GM11168 (cell line): ENCODE results near the gene SMAD6.

Source experiments
- in situ Hi-C: fragments of 300-500 bp; cut with MboI; formaldehyde crosslinking; loops from one replicate; pipeline ENCODE4 v1.12.0; 2022; ENCODE audit warnings: low sequenced_read_pairs; ENCODE audit not compliant: unreplicated experiment

Gene SMAD6

GRCh38 chr15:66737243-66738010 is 35.4 kb downstream of the SMAD6 start:
- in situ Hi-C loops: no loop called here

DNA sequence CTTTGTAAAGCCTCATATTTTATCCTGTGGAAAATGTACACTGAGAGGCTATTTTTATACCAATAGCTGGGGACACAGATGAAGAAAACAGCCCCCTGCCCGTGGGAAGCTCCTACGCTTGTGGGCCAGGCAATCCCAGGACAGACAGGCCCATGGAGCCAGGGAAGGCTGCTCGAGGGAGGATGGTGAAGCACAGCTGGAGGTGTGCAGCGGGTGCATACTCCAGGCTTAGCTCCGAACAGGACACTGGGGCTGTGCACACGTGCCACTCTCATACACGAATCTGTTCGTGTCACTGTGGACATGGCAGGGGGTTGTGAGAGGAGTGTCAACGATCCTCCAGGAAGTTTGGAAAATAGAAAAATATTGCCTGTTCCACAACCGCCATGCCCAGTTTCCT is 36.1 kb downstream of the SMAD6 start:
- in situ Hi-C loops: no loop called here

DNA sequence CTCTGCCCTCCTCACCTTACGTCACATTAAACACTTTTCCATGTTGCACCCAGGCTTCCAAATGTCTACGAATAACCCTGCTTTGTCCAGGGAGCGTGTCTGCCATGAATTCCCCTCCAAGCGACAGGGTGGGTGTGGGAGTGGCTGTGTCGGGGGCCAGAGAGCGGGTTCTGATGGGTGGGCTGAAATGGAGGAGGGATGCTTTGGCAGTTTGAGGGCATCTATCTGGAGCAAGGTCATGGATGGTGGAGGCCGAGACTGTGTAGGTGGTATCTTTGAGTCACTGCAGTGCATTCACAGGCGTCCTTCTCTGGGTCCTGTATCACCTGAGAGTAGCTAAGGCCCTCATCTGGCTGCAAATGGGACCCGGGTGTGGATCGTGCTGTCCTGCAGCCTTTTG is 36.6 kb downstream of the SMAD6 start:
- in situ Hi-C loops: no loop called here

GRCh38 chr15:66739287-66739686 is 37.3 kb downstream of the SMAD6 start:
- in situ Hi-C loops: no loop called here

DNA sequence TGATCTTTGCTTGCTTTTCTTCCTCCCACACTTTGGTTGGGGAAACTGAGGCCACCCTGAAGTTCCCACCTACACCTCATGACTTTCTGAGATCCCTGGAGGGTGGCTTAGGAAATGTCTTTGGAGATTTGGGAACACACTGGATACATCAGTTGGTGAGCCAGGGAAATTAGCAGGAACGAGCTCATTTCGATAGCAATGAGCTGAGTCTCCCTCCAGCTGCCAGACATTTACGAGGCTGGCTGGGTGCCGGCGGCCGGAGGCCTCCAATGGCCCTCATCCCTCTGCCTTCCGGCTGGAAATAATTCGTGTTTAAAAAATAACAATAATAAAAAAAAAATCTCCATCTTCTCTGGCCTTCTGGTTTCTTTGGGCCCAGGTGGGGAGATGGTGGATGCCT is 38.8 kb downstream of the SMAD6 start:
- in situ Hi-C loops: no loop called here

GRCh38 chr15:66741646-66742045 is 39.6 kb downstream of the SMAD6 start:
- in situ Hi-C loops: no loop called here

- in situ Hi-C loops: no loop called here
These were observed 40.2 kb downstream of the SMAD6 start for GRCh38 chr15:66742286-66742685.

DNA sequence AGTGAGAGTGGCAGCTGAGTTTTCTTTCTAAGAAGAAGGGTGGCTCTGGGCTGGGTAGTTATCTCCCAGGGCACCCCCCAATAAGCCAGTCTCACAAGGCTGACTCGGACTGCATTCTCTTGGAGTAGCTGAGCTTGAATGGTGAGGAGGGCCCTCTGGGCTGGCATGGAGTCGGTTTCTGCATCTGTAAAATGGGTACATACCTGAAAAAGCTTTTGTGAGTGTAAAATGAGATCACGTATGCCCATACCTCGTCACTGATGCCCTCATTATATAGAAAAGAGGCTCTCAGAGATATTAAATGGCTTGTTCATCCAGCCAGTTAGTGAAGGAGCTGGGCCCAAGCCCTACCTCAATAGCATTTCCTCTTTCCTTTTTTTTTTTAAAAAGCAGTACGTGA is 41.2 kb downstream of the SMAD6 start:
- in situ Hi-C loops: no loop called here

DNA sequence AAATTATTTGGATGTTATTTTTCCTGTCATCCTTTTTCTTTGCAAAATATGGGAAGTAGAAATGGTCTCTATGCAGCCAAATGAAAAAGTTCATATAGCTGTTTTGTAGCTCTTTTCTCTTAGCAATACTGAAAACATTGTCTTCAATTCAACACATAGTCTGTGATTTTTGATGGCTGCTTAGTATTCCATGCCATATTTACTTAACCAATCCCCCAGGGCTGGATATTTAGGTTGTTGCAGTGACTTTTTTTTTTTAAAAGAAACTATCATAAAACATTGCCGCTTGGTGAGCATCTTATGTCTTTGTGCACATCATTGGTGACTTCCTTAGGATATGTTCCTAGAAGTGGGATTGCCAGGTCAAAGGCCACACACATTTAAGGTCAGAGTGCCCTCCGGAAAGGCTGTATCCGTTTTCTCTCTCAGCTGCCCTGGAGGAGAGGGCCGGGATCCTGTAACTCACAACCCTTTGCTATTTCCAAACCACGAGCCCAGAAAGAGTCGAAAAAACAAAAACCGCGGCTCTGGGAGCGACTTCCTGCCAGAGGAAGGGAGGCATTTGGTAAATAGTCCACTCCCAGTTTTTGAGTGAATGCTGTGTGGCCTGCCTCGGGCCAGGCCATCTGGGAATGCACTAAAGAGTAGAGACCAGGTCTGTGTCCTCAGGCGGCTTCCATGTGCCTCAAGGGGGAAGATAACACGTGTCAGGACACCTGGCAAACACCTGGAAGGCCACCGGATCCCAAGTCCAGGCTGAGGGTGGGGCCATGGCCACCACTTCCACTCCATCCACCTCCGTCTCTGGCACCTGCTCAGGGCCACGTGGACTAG is 41.9 kb downstream of the SMAD6 start:
- in situ Hi-C loops: no loop called here

DNA sequence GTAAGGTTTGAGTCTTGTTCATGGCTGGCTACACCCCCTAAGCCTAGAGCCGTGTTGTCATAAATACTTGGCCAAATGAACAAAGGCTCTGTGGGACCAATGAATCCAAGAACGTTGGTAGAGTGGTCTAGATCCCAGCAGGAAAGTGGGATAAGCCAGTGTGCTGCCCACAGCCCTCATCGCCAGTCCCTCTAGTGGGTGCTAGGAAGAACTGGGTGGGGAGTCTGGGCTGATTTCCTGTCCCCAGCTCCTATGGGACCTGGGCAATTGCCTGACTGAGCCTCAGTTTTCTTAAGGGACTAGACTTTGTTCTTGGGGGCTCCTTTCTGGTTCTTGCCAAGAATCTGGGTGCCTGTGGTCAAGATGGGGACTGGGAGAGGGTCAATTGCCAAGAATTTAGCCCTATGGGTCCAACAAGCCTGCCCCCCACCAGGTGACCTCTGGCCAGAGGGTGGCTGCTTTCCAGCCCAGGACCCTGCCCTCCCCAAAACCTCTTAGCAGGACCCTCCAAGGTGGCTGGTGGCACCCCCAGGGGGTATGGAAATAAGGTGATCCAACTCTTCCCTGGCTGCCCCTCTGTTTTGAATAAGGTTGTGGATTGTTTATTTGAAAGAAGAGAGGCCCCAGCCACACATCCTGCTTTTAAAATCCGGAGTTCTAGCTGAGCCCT is 42.7 kb downstream of the SMAD6 start:
- in situ Hi-C loops: no loop called here

DNA sequence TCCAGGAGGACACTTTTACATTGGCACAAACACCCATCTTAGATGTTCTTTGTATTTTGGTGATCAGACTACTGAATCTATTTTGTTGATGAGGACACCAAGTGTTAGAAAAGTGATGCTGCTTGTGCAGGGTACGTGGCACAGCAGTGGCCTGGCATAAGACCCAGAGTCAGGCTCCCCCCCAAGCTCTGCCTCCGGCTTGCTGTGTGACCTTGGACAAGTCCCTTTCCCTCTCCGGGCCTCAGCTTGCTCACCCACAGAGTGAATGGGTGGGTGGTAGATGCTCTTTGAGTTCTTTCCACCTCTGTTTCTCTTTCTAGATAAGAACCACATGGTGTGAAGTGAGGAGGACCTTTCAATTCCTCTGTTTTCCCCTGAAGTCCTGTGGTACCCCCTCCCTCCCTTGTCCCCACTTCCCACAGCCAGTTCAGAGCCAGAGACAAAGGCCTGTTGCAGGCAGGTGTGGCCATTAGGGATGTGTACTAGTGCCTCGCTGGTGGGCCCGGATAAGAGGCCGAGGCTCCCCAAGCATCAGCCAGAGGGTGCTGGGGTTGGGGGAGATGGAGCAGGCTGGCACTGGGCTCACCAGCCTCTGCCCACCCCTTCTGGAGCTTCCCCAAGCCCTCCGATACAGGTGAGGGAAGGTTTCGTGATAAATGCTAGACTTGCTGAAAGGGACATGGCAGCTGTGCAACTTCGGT is 43.6 kb downstream of the SMAD6 start:
- in situ Hi-C loops: no loop called here

- in situ Hi-C loops: no loop called here
These were observed 44.2 kb downstream of the SMAD6 start for GRCh38 chr15:66746231-66746605.

DNA sequence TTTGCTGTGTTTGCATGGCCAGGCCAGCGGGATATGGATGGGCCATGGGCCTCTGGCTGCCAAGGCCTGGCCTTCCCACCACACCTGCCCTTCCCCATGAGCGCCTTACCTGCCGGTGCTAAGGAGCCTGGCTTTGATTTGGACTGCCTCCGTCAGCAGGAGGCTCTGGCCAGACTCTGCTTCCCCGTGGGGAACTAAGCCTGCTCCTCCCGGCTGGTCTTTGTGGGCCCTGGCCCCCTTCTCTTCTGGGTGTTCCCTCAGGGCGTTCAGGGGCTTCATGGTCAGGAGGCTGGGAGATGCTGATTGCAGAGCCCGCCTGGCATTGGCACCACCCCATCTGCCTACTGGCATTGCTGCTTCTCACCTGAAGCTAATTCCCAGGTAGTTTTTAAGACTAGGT is 45.2 kb downstream of the SMAD6 start:
- in situ Hi-C loops: no loop called here

DNA sequence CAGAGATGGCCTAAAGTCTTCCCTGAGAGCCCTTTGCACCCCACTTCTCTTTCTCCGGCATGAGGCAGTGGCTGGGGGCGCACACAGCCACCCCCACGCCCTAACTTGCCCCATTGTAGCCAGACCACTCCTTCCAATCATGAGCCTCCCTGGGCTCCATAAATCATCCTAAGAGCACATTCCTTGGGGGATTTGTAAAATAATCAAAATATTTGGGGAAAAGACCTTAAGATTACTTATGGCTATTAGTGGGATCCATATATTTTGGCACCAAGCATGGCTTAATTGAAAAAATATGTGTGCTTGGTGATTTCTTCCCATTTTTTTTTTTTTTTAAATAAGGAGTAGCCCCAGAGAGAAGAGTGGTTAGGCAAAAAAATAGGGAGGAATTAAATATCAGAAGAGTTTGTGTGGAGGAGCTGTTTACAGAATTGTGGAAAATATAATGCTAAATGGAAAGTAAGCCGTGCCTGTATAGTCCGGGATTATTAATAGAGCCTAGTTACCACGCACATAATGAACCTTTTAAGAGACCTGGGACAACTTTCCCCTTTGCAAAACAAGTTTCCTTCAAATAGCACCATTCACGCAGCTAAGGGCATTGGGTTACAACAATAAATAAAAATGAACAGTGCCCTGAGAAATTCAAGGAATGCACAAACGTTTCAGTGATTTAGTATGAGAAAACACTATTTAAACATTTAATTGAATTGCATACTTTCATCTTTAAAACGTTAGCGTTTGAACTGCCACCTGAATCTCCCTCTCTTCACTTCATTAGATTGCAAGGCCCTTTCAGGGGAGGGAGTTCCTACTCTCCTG is 46.1 kb downstream of the SMAD6 start:
- in situ Hi-C loops: no loop called here

DNA sequence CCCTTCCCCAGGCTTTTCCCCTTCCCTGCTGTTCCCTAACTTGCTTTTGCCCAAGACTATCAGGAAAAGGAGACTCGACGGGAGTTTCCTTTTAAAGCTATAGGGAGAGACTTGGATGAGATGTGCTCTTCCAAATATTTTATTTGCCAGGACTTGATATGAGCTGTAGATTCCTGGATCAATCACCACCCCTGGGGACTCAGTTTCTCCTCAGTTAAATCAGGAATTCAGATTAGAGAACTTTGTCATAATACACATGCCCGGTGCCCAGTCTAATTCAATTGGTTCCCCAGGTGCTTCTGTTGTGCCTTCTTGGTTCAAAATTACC is 46.6 kb downstream of the SMAD6 start:
- in situ Hi-C loops: no loop called here

DNA sequence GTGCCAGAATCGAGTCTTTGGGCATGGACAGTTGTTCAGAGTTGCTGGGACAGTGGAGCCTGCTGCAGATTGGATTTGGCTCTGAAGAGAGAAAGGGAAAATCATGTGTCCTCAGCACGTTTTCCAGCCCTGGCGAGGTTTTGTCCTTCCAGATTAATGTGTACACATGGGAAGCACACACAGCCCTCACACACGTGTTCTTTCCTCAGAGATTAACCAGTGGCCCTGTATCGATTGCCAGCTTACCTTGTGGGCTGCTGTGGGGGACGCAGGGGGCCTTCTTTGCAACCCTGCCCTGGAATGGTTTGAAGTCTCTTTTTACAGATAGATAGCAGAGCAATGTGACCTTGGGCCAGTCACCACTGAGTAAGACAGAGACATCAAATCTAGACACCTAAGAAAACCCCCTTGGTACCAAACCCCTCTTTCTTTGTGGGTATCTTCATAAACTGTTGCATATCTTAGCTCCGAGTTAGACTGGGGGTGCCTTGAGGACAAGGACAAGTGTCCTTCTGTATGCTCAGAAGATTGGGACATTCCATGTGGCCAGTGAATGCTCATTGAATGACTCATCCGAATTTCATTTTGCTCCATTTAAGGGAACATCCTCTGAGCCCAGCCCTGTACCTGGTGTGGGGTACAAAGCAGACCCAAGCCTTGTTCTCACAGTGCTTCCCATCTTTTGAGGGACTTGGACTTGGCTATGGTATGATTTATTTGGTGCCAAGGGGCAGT is 48.0 kb downstream of the SMAD6 start:
- in situ Hi-C loops: no loop called here

DNA sequence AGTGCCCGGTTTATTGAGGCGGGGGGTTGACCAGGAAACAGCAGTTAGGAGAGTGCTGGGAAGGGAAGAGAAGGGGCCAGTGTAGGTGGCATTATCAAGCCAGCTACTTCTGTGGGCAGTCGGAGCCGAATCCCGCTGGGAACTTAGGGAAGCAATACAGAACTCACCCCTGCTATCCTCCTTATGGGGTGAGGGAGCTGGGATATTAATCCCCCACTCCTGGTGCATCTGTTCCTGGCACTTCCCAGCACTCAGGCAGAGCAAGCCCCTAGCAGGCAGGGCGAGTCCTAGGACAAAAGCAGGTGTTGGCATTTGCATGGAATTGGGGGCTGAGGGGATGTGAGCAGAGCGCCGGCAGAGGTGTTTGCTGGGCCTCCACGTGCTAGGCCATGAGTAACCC is 48.6 kb downstream of the SMAD6 start:
- in situ Hi-C loops: no loop called here

DNA sequence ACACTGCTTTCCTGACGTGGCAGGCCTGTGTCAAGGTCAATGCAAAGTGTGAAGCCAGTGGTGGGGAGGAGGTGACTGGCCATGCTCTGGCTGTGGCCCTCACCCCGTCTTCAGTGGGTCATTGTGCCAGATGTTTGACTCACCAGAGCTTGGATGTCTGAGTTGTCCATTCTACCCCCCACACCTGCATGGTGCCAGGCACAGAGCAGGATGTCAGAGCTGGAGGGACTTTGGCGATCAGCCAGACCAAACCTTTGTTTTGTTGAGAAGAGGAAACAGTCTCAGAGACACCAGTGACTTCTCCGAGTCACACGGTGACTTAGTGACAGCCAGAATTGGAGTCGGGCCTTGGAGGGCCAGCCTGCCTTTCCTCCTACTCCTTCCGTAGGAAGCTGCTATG is 49.5 kb downstream of the SMAD6 start:
- in situ Hi-C loops: no loop called here

DNA sequence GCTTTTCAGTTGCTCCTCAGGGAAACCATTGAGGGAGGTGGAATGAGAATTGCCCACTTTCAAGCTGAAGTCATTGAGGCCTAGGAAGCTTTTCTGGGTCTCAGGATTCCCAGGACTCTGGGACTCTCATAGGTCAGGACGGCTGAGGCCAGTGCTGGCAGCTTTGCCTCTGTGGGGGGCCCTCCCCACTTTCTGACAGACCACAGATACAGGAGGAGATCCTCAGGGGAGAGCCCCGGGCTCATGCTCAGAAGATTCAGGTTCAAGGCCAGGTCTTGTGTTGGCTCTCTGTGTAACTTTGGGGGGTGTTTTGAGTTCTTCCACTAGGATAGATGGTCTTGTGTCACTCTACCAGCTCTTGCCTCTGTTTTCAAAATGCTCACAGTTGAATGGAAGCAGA is 50.0 kb downstream of the SMAD6 start:
- in situ Hi-C loops: no loop called here
